ENCODE results near the gene EZH2. TPM values are rescaled to one million over a fixed set of nuclear protein-coding genes. Genes with fewer than 3 reads are reported as not detected.

The EZH2 gene
- total RNA-seq, 2 experiments from 2014 or later = 105 to 106 TPM

Other genes starting within 250 kb of the EZH2 start
- gene CUL1, start 185.4 kb downstream of the EZH2 start, total RNA-seq = 10 to 100 TPM; 81.2 to 84.0 TPM
- 10 to 100 TPM; 97.8 to 99.4 TPM for gene PDIA4, start 144.2 kb upstream of the EZH2 start, total RNA-seq
- 1 to 10 TPM; 7.3 to 7.5 TPM for gene ZNF786, start 206.4 kb upstream of the EZH2 start, total RNA-seq
- 1 to 10 TPM in 1 of 2 experiments, under 1 TPM in 1; 0.99 to 1.4 TPM for gene ZNF425, start 242.0 kb upstream of the EZH2 start, total RNA-seq

Data from activated CD8-positive, alpha-beta memory T cell treated with anti-CD3 and anti-CD28 coated beads for 36 hours (primary cell).